HCT116 (cell line): Measurements from ENCODE around the gene DOCK2. TPM values are rescaled to one million over a fixed set of nuclear protein-coding genes. Genes with fewer than 3 reads are reported as not detected.

Source experiments
- ATAC-seq: fragments of 200-7000 bp; cut with Tn5 transposase; 2 replicates; pipeline ENCODE4 v1.9.1; 2020; ENCODE audit warnings: mild to moderate bottlenecking, moderate library complexity
- BruUV-seq: library from RNA; stranded (reverse); fragments of 400-500 nt; replicated peaks from 2 replicates; lab custom pipeline; 2021; lab: Mats Ljungman, UMichigan
- CTCF ChIA-PET: fragments of 300-600 bp; sonication (Branson Sonifier 250); formaldehyde crosslinking; loops from one replicate; lab custom pipeline; 2021; ENCODE audit warnings: antibody characterized with exemption; lab: Charles Lee
- POLR2A ChIA-PET: fragments of 300-600, 350-600 bp; sonication (Branson Sonifier 250); formaldehyde crosslinking; loops from one replicate; lab custom pipeline; 2021; ENCODE audit warnings: antibody characterized with exemption; lab: Charles Lee
- RAD21 ChIA-PET, 2 experiments: fragments of 300-600 bp; sonication (Branson Sonifier 250); formaldehyde crosslinking; loops; one replicate each; lab custom pipeline; 2023; ENCODE audit warnings: low total read pairs in 2 of 2; ENCODE audit not compliant: uncharacterized antibody in 2 of 2, unreplicated experiment in 2 of 2, low non-redundant PET in 1 of 2; lab: Charles Lee
- DNase-seq: peaks from one replicate; pipeline ENCODE4 v3.0.0-alpha.2; 2010; ENCODE audit warnings: low read depth, low spot score
- H2AFZ ChIP-seq: fragments of 200-600 bp; shearing (Covaris generic), sonication (generic); 2 replicates; pipeline ENCODE4 v1.6.1; 2017; ENCODE audit warnings: low read depth, mixed run types, mixed read lengths, antibody characterized with exemption, low read length; ENCODE audit not compliant: poor library complexity, severe bottlenecking
- H3K27ac ChIP-seq: 2 replicates; pipeline ENCODE4 v1.5.1; 2012; ENCODE audit warnings: low read depth, low read length
- H3K27me3 ChIP-seq: fragments of 200-600 bp; sonication (generic); 2 replicates; pipeline ENCODE4 v1.6.1; 2016; ENCODE audit warnings: mixed run types, low read length, mixed read lengths; ENCODE audit not compliant: insufficient read depth
- H3K36me3 ChIP-seq, 2 experiments: fragments of 200-500 bp in 1 of 2; fragments of 200-600 bp in 1 of 2; sonication (Bioruptor generic) in 1 of 2; sonication (generic) in 1 of 2; 2 replicates each; pipeline versions ENCODE4 v1.5.1 to v1.6.1; 2014 to 2016; ENCODE audit warnings: low read length in 2 of 2, inconsistent platforms in 1 of 2, mixed read lengths in 1 of 2, mixed run types in 1 of 2; ENCODE audit not compliant: insufficient read depth in 2 of 2, control insufficient read depth in 1 of 2
- H3K4me1 ChIP-seq, 2 experiments: fragments of 200-600 bp in 1 of 2; sonication (generic) in 1 of 2; 2 replicates each; pipeline versions ENCODE4 v1.5.1 to v1.6.1; 2012 to 2017; ENCODE audit warnings: low read length in 2 of 2, inconsistent platforms in 1 of 2, mild to moderate bottlenecking in 1 of 2, mixed read lengths in 1 of 2, mixed run types in 1 of 2, moderate library complexity in 1 of 2; ENCODE audit not compliant: insufficient read depth in 2 of 2, control insufficient read depth in 1 of 2
- H3K4me2 ChIP-seq: fragments of 200-600 bp; sonication (generic); 2 replicates; pipeline ENCODE4 v1.6.1; 2017; ENCODE audit warnings: mixed run types, low read length, mixed read lengths
- H3K4me3 ChIP-seq, 2 experiments: fragments of 200-600 bp in 1 of 2; sonication (generic) in 1 of 2; replicated peaks in 1 of 2; 2 replicates each; pipeline ENCODE4 v1.5.1; 2011 to 2016; ENCODE audit warnings: low read length in 2 of 2, control low read depth in 1 of 2, low read depth in 1 of 2, mild to moderate bottlenecking in 1 of 2, mixed read lengths in 1 of 2, mixed run types in 1 of 2
- H3K79me2 ChIP-seq: fragments of 200-600 bp; sonication (generic); 2 replicates; pipeline ENCODE4 v1.6.1; 2017; ENCODE audit warnings: mild to moderate bottlenecking, mixed run types, low read length, moderate library complexity, mixed read lengths; ENCODE audit not compliant: insufficient read depth
- H3K9ac ChIP-seq: fragments of 200-600 bp; sonication (generic); 2 replicates; pipeline ENCODE4 v1.6.1; 2016; ENCODE audit warnings: low read length, mixed read lengths
- H3K9me2 ChIP-seq: fragments of 200-600 bp; sonication (generic), shearing (Covaris generic); 2 replicates; pipeline ENCODE4 v1.6.1; 2017; ENCODE audit warnings: mixed run types, mild to moderate bottlenecking, moderate library complexity; ENCODE audit not compliant: insufficient read depth
- H3K9me3 ChIP-seq, 2 experiments: fragments of 200-500 bp in 1 of 2; fragments of 200-600 bp in 1 of 2; sonication (Bioruptor generic) in 1 of 2; sonication (generic) in 1 of 2; 2 replicates each; pipeline ENCODE4 v1.6.1; 2014 to 2017; ENCODE audit warnings: low read length in 2 of 2, mixed read lengths in 2 of 2, inconsistent platforms in 1 of 2, low read depth in 1 of 2, mild to moderate bottlenecking in 1 of 2, mixed run types in 1 of 2, moderate library complexity in 1 of 2; ENCODE audit not compliant: control insufficient read depth in 1 of 2, insufficient read depth in 1 of 2
- H4K20me1 ChIP-seq: fragments of 200-600 bp; sonication (generic), shearing (Covaris generic); 2 replicates; pipeline ENCODE4 v1.6.1; 2017; ENCODE audit warnings: mixed run types, mild to moderate bottlenecking, moderate library complexity; ENCODE audit not compliant: insufficient read depth
- CEBPB ChIP-seq: IDR thresholded peaks from 2 replicates; pipeline ENCODE4 v1.6.1; 2012; ENCODE audit warnings: low read depth
- EGR1 ChIP-seq: IDR thresholded peaks from 2 replicates; pipeline ENCODE4 v1.6.1; 2012; ENCODE audit warnings: low read depth
- EZH2 ChIP-seq: fragments of 200-600 bp; sonication (generic); IDR thresholded peaks from 2 replicates; pipeline ENCODE4 v1.6.1; 2017; ENCODE audit warnings: antibody characterized with exemption, mixed run types
- EZH2phosphoT487 ChIP-seq: fragments of 200-600 bp; IDR thresholded peaks from 2 replicates; pipeline ENCODE4 v1.6.1; 2018; ENCODE audit warnings: antibody characterized with exemption, borderline replicate concordance
- FOSL1 ChIP-seq: IDR thresholded peaks from 2 replicates; pipeline ENCODE4 v1.6.1; 2012; ENCODE audit warnings: low read depth
- POLR2A ChIP-seq: IDR thresholded peaks from 2 replicates; pipeline ENCODE4 v1.7.0; 2011; ENCODE audit warnings: borderline replicate concordance; ENCODE audit not compliant: insufficient read depth, insufficient read length; ENCODE audit errors: extremely low read depth
- POLR2AphosphoS5 ChIP-seq: IDR thresholded peaks from 2 replicates; pipeline ENCODE4 v1.6.1; 2011; ENCODE audit warnings: mild to moderate bottlenecking, low read depth, low read length, moderate library complexity
- RAD21 ChIP-seq: IDR thresholded peaks from 2 replicates; pipeline ENCODE4 v1.6.1; 2012; ENCODE audit warnings: low read depth, mild to moderate bottlenecking
- SIN3A ChIP-seq: IDR thresholded peaks from 2 replicates; pipeline ENCODE4 v1.6.1; 2012; ENCODE audit warnings: low read depth
- SP1 ChIP-seq: IDR thresholded peaks from 2 replicates; pipeline ENCODE4 v1.6.1; 2012; ENCODE audit warnings: low read depth
- SRF ChIP-seq: IDR thresholded peaks from 2 replicates; pipeline ENCODE4 v1.6.1; 2012; ENCODE audit warnings: low read depth
- YY1 ChIP-seq: IDR thresholded peaks from 2 replicates; pipeline ENCODE4 v1.6.1; 2011; ENCODE audit warnings: low read length, low read depth, moderate library complexity, mild to moderate bottlenecking; ENCODE audit not compliant: insufficient replicate concordance; ENCODE audit errors: extremely low read depth
- ZFX ChIP-seq: fragments of 450-650 bp; IDR thresholded peaks from 2 replicates; pipeline ENCODE4 v1.6.1; 2017
- ZNF274 ChIP-seq: fragments of 200-500 bp; sonication (Bioruptor generic); IDR thresholded peaks from 2 replicates; pipeline ENCODE4 v1.6.1; 2014; ENCODE audit warnings: mild to moderate bottlenecking, low read depth, low read length, inconsistent platforms
- intact Hi-C: fragments of 100-400 bp; cut with micrococcal nuclease; formaldehyde crosslinking; loops from 2 replicates; pipeline ENCODE4 v1.10.0; 2022
- total RNA-seq: library from RNA; stranded (reverse); gene quantifications from one replicate; pipeline ENCODE4 v1.2.1, GENCODE V29; 2021; ENCODE audit not compliant: unreplicated experiment
- TF ChIP-seq, protein P1 (sequence below): IDR thresholded peaks from 2 replicates; pipeline ENCODE4 v1.6.1; 2012
- TF ChIP-seq, protein P2 (sequence below), 3 experiments: fragments of 200-600 bp in 1 of 3; sonication (generic) in 1 of 3; IDR thresholded peaks in 2 of 3; conservative IDR thresholded peaks in 1 of 3; 2 replicates each; pipeline ENCODE4 v1.5.1; 2012 to 2017; ENCODE audit warnings: low read depth in 2 of 3, low read length in 2 of 3, antibody characterized with exemption in 1 of 3, borderline replicate concordance in 1 of 3, control low read depth in 1 of 3, mild to moderate bottlenecking in 1 of 3, mixed read lengths in 1 of 3, mixed run types in 1 of 3, moderate library complexity in 1 of 3; ENCODE audit not compliant: insufficient read depth in 1 of 3
- TF ChIP-seq, protein P3 (sequence below): IDR thresholded peaks from 2 replicates; pipeline ENCODE4 v1.6.1; 2011; ENCODE audit warnings: mild to moderate bottlenecking, low read length, moderate library complexity; ENCODE audit not compliant: insufficient replicate concordance; ENCODE audit errors: extremely low read depth
- TF ChIP-seq, protein P4 (sequence below): IDR thresholded peaks from 2 replicates; pipeline ENCODE4 v1.6.1; 2012; ENCODE audit warnings: low read depth
- TF ChIP-seq, protein P5 (sequence below): IDR thresholded peaks from 2 replicates; pipeline ENCODE4 v1.6.1; 2012

Gene DOCK2
- total RNA-seq, 1 experiment from 2014 or later, result 0.89 TPM

DNA sequence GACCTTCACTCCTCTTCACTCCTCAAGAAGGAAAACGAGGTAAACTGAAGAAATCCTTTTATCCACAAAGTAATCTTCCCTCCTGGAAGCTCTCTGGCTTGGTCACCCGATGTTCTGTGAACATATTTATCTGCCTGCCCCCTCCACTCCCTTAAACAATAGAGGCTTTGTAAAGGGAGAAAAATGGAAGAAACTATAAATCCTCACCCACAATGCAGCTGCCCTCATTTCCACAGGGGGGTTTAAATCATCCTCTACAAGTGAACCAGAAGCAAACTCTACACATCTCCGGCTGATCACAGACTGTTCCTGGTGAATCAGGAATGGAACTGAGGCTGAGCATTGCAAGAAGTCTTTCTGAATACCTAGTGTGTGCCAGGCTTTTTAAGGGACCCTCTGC, 336.0 kb downstream of the DOCK2 start:
- Histone ChIP-seq H3K79me2 (no peaks in the 10 kb centered on the region), H3K4me2 (no peak overlapping the region), H3K27me3 (peaks cover 61% of the 10 kb centered on the region), H3K9ac (no peak overlapping the region), H3K4me1 (peaks cover 0 to 9% of the 10 kb centered on the region in 2 experiments; a peak in 2 of 4 replicates), H3K36me3 (no peaks in the 10 kb centered on the region), H3K4me3 (no peak overlapping the region), H4K20me1 (no peaks in the 10 kb centered on the region), H3K27ac (no peak overlapping the region), H3K9me3 (no peaks in the 10 kb centered on the region), H3K9me2 (no peaks in the 10 kb centered on the region), H2AFZ (no peak overlapping the region)
- ChIA-PET CTCF (no interaction called here), POLR2A (no interaction called here), RAD21 (no interaction called here)
- BruUV-seq, result no TSS peak
- ATAC-seq, result no peak
- no peak for DNase-seq
- intact Hi-C loops, result no loop called here
- TF ChIP-seq EZH2 (no peak), EGR1 (no peak), SIN3A (no peak), ZFX (no peak), ZNF274 (no peak), POLR2AphosphoS5 (no peak), CEBPB (no peak), SP1 (no peak), EZH2phosphoT487 (no peak), SRF (no peak), POLR2A (no peak), RAD21 (no peak), FOSL1 (no peak), YY1 (no peak)
- TF ChIP-seq, protein P1, sequence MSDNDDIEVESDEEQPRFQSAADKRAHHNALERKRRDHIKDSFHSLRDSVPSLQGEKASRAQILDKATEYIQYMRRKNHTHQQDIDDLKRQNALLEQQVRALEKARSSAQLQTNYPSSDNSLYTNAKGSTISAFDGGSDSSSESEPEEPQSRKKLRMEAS, result no peak
- TF ChIP-seq, protein P2, sequence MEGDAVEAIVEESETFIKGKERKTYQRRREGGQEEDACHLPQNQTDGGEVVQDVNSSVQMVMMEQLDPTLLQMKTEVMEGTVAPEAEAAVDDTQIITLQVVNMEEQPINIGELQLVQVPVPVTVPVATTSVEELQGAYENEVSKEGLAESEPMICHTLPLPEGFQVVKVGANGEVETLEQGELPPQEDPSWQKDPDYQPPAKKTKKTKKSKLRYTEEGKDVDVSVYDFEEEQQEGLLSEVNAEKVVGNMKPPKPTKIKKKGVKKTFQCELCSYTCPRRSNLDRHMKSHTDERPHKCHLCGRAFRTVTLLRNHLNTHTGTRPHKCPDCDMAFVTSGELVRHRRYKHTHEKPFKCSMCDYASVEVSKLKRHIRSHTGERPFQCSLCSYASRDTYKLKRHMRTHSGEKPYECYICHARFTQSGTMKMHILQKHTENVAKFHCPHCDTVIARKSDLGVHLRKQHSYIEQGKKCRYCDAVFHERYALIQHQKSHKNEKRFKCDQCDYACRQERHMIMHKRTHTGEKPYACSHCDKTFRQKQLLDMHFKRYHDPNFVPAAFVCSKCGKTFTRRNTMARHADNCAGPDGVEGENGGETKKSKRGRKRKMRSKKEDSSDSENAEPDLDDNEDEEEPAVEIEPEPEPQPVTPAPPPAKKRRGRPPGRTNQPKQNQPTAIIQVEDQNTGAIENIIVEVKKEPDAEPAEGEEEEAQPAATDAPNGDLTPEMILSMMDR (IDR thresholded peaks at IDR 0.05 in 2 of 3, conservative IDR thresholded peaks at IDR 0.05 in 1 of 3; ENCODE audit: borderline replicate concordance in 1 of 3, insufficient read depth in 1 of 3, low read depth in 2 of 3, low read length in 2 of 3), result no peak
- TF ChIP-seq, protein P3, sequence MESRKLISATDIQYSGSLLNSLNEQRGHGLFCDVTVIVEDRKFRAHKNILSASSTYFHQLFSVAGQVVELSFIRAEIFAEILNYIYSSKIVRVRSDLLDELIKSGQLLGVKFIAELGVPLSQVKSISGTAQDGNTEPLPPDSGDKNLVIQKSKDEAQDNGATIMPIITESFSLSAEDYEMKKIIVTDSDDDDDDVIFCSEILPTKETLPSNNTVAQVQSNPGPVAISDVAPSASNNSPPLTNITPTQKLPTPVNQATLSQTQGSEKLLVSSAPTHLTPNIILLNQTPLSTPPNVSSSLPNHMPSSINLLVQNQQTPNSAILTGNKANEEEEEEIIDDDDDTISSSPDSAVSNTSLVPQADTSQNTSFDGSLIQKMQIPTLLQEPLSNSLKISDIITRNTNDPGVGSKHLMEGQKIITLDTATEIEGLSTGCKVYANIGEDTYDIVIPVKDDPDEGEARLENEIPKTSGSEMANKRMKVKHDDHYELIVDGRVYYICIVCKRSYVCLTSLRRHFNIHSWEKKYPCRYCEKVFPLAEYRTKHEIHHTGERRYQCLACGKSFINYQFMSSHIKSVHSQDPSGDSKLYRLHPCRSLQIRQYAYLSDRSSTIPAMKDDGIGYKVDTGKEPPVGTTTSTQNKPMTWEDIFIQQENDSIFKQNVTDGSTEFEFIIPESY, result no peak
- TF ChIP-seq, protein P4, sequence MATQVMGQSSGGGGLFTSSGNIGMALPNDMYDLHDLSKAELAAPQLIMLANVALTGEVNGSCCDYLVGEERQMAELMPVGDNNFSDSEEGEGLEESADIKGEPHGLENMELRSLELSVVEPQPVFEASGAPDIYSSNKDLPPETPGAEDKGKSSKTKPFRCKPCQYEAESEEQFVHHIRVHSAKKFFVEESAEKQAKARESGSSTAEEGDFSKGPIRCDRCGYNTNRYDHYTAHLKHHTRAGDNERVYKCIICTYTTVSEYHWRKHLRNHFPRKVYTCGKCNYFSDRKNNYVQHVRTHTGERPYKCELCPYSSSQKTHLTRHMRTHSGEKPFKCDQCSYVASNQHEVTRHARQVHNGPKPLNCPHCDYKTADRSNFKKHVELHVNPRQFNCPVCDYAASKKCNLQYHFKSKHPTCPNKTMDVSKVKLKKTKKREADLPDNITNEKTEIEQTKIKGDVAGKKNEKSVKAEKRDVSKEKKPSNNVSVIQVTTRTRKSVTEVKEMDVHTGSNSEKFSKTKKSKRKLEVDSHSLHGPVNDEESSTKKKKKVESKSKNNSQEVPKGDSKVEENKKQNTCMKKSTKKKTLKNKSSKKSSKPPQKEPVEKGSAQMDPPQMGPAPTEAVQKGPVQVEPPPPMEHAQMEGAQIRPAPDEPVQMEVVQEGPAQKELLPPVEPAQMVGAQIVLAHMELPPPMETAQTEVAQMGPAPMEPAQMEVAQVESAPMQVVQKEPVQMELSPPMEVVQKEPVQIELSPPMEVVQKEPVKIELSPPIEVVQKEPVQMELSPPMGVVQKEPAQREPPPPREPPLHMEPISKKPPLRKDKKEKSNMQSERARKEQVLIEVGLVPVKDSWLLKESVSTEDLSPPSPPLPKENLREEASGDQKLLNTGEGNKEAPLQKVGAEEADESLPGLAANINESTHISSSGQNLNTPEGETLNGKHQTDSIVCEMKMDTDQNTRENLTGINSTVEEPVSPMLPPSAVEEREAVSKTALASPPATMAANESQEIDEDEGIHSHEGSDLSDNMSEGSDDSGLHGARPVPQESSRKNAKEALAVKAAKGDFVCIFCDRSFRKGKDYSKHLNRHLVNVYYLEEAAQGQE, result no peak
- TF ChIP-seq, protein P5, sequence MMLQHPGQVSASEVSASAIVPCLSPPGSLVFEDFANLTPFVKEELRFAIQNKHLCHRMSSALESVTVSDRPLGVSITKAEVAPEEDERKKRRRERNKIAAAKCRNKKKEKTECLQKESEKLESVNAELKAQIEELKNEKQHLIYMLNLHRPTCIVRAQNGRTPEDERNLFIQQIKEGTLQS, result no peak
